Activated T-cell treated with anti-CD3 and anti-CD28 coated beads, Interleukin-2, amount 50 U/mL, for 1 hour (primary cell): ENCODE results near the gene KCNK2.

Experiments used
- DNase-seq: peaks from one replicate; pipeline ENCODE4 v3.0.0-alpha.2; 2020

KCNK2 gene

DNA sequence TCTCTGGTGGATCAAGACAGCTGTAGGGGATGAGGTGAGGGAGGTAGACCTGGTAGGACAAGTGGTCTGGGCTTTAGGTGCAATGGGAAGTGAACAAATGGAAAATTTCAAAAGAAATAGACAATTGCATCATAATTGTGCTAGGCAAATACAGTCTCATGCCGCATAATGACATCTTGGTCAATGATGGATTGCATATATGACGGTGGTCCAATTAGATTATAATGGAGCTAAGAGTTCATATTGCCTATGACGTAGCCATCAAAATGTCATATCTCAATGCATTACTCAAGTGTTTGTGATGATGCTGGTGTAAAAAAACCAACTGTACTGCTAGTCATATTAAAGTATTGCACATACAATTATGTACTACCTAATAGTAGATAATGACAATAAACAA lies 19.0 kb downstream of the KCNK2 start:
- no peak for DNase-seq

DNA sequence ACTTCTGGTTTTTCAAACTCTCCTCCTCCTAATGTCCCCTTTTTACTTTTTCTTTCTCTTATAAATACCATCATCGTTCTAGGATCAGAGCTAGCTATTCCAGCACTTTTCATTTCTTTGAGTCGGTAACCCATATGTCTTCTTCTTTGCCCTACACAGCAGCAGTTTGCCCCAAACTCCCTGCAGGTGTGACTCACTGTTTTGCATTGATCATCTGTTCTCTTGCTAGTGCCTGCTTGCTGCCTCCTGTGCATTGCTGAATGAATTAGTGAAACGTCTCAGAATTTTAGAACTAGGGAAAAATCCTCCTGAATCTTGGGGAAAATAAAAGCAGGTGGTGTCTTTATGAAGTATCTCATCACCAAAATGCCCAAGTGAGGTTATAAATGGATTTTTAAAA lies 21.7 kb downstream of the KCNK2 start:
- DNase-seq: no peak

DNA sequence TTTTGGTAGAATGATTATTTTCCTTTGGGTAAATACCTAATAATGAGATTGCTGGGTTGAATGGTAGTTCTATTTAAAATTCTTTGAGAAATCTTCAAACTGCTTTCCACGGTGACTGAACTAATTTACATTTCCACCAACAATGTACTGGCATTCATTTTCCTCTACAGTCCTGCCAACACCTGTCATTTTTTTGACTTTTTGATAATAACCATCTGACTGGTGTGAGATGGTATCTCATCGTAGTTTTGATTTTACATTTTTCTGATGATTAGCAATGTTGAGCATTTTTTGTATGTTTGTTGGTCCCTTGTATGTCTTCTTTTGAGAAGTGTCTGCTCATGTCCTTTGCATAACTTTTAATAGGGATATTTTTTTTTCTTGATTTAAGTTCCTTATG lies 23.5 kb downstream of the KCNK2 start:
- no peak for DNase-seq

DNA sequence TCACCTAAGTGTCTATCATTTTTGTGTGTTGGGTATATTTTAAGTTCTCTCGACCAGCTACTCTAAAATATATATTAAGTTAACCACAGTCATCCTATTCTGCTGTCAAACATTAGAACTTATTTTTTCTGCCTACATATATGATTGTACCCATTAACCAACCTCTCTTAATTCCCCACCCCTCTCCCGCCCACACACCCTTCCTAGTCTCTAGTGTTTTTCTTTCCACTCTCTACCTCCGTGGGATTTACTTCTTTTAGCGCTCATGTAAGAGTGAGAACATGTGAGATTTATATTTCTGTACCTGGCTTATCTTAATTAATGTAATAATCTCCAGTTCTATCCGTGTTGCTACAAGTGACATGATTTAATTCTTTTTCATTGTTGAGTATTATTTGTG lies 26.6 kb downstream of the KCNK2 start:
- DNase-seq: no peak

DNA sequence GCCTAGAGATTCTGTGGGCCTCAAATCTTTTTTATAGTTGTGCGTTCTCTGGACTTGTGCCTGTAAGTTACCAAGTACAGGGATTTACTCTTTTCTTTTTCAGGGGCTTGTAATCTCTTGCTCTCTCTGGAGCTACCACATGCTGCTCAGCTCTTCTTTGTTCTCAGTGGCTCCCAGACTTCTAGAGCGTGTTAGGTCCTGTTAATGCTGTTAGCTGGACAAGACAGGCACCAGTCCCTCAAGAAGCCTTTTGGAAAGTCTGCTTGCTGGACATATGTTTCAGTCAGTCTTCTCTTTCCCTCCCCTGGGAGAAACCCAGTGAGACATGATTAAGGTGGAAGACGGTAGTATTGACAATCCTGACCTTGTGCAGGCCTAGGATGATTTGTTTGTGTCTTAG lies 29.4 kb downstream of the KCNK2 start:
- DNase-seq: no peak

DNA sequence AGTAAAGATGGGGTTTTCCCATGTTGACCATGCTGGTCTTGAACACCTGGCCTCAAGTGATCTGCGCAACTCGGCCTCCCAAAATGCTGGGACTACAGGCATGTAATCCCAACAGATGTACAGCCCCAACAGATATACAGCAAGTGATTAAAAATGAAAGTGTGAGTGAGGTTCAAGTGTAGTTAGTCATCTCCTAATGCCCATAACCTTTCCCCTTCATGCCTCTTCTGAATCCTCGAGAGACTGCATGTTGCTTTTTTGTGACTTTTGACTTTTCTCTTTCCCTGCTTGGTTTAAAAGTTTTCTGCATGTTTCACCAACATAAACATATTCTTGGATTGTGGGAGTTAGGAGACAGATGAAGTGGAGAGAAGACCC lies 31.2 kb downstream of the KCNK2 start:
- DNase-seq: no peak

DNA sequence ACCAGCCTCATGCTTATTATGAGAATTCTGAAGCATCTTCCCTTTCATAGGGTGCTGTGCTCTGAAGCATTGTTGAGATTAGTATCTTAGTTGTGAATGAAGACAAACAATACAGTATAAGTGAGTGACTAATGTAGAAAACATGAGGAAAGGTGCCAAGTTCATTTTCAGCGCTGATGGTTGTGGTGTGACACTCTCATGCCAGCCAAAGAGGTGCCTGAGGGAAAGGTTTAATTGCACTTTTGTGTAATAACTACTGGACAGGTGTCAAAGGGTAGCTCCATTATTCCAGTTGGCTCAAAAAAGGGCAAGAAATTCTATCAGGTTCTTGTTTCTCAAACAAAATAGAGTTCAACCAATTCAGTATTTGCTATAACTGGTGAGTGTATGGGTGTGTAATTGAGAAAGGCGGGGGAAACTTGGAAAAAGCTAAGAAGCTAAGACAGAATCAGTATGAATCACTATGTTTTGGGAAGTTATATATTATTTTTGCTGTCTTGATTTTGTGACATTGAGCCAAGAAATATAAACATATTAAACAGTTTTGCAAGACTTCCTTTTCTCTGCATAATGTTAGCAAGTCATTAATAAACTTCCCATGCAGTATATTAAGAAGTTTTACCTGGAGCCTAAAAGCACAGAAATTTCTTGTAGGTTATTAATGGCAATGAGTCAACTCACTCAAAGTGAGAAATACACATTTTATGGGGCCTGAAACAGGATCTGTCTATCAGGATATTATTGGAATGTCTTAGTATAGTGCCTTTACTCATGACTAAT lies 31.8 kb downstream of the KCNK2 start:
- DNase-seq: no peak

DNA sequence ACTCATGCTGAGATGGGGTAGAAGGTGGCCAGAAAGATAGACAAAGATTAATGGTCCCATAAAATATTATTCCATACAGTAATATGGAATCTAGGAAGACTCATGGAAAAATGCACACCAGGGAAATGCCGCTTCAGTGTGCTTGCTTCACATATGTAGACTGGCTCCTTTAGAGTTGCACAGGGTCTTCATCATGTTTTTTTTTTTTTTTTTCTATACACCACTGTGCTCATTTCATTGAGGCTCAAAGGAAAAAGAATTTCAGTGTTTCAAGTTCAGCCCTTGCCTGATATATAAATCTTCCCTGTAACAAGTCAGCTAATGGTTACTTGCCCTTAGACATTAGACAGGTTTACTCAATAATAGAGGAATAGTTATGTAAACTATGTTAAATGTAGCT lies 33.2 kb downstream of the KCNK2 start:
- no peak for DNase-seq

DNA sequence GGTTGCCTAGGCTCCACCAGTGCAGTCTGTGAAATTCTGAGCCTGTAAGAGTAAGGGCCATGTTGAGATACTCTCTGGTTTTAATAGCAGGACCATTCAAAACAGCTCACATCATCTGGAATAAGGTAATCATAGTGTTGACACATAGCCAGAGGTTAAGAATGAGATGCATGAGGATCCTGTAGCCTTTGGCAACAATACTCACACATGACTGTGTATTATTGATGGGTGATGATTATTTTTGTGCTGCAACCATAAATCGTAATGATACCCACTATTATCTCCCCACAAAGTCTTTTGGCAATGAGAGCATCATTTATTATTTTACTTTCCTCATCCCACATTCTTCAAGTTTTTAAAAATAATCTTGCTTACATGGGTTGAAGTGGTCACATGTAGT lies 35.5 kb downstream of the KCNK2 start:
- no peak for DNase-seq

DNA sequence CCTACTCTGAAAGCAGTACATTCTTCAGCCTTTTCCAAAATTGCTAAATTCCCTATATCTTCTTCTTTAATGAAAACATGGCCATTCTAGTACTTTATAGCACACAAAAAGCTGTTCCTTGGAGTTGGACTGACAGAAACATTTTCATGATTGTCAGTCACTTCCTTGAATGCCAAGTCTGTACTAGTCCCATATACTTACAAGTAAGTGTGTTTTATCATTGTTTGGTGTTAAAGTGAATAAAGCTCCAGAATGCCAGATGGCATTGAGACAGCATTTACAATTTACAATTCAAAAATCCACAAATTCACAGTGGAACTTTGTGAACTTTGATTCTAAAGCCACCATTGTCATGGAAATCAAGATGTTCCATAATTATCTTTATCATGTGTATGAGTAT lies 36.5 kb downstream of the KCNK2 start:
- DNase-seq: no peak

DNA sequence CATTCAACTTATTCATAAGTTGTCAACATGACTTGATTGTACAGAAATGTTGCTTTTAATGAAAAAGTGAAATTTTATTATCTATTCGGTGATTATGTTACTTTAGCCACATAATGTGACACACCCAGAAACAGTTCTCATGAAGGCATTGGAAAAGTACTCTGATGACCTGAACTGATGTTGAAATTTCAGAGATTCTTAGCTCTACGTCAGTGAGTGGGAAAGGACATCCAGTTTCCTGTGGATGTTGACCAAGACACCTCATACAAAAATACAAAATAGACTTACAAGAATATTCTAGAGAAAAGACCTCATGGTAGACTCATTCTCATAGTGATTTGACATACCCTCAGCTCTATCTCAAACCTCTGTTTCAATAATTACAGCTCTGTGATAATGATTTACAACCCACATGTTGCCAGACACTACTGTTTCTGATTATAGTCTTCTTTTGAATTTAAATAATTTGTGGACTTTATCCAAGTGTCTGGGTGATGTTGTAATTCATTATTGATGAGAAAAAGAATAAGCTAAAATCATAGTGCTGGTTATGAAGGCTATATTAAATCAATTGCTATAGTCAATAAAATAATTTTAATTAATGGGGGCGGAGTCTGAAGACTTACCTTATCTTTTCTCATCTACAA lies 37.3 kb downstream of the KCNK2 start:
- DNase-seq: no peak

DNA sequence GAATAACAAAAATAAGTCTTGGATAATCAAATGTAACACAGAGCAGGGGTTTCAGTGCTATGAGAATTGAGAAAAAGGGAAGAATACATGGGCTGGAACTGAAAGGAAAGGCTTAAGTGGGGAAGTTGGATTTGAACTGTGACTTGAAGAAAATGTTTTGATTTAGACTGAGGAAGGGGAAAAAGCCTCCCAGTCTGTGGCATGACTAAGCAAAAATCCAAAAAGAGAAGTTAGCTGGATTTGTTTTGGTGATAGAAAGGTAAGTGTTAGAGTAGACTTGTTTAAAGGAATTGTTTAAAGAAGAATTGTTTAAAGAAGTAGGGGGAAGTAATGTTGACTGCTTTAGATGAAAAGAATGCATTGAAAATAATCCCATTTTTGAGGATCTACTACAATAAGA lies 46.0 kb downstream of the KCNK2 start:
- no peak for DNase-seq

DNA sequence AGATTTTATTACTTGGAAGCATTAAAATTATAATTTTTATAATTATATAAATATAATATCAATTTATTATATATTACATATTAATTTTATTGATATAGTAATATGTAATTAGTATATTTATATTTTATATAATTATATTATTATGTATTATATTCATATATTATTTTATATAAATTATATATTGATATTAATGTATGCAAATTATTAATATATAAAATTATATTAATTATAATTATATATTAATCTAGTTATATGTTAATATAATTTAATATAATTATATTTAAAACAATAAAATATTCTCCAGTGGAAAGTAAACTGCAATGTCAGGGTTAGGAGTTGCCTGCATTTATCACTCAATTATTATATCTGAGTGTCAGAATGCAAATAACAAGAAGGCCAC lies 48.8 kb downstream of the KCNK2 start:
- DNase-seq: no peak

DNA sequence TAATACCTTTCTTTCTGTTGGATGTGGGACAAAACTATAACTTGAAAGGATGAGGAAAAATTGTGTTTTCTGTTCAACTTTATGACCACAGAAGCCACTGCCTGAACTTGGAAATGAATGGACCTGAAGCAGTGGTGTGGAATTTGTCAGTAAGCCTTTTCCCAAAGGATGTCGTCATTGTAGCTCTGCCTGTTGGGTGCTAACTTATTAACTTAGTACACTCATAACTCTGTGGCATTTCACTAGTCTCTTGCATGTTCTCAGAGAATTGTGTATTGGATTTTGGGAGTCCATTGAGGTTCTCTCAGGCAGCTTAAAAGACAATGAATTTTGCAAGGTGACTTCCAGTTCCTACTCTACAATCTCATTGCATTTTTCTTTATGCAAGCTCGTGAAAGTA lies 49.6 kb downstream of the KCNK2 start:
- no peak for DNase-seq

DNA sequence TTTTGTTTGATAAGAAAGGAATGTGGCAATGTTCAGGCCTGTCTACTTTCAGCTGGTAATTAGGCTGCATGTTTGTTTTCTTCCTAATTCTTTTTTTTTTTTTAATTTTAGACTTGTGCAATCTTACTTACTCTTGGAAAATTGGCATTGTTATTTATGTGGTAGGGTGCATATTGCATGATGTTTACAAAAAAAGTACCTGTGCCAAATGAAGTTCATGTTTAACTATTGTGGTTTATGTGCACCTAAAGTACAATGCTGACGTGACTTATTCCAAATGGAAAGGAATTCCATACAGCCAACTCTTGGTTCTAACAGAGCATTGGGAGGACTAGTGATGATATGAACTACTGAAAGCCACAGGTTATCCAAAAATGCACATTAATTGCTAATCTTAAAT lies 51.0 kb downstream of the KCNK2 start:
- DNase-seq: no peak

DNA sequence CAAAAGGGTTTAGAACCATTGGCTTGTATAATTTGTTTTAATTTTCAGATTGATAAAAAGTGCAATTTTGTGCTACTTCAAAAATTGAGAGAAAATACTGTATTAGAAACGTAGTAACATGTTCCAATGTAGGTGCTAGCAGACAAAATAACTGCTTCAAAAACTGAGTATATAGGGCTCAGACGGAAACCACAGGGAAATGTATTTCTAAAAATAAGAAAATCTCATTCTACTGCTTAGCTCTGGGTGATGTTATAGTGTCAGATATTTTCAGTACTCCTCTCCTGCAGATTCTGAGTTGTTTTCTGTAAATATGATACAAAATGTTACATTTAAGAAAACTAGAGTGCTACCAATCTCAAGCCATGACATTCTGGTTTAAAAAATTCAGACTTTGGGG lies 55.4 kb downstream of the KCNK2 start:
- DNase-seq: no peak

DNA sequence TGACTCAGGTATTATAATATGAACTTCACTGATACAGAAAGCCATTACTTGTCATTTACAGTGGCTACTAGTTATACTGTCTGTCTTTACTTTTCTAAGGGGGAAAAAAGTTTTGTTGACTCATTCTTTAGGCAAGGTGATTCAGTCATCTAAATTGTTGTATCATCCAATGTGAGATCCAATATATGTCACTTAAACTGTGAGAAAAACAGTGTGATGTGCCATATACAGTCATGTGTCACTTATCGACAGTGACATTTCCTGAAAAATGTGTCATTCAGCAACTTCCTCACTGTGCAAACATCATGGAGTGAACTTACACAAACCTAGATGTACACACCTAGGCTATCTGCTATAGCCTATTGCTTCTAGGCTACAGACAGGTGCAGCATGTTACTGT lies 57.6 kb downstream of the KCNK2 start:
- DNase-seq: no peak

DNA sequence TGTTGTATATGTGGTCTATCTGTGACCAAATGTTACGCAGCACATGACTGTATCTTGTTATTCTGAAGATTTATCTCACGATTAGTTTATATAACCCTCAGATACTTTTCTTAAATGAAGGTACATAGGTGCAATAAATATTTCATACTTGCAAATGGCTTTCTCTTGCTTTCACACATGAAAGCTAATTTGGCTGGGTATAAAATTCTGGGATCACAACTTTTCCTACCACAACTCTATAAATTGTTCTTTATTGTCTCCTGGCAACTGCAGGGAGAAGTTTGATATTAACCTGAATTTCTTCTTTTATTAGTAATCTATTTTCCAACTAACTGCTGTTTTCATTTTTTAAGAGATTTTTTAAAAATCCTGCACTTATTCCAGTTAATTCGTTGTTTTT lies 58.9 kb downstream of the KCNK2 start:
- no peak for DNase-seq

DNA sequence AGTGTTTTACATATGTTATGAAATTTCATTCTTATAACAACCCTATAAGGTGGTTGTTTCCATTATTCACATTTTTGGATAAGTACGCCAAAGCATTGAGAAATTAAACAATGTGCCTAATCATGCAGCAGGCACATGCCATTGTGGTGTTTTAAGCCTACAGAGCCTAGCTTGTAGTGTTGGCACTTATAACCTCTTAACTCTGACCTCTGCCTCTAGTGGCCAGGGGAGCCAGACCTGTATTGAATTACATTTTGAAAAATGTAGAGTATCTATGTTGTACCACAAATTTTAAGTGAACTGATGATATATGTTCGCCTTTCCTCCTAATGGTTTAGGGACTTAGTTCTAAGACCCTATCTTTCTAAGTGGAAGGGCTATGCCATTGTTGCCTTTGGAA lies 61.0 kb downstream of the KCNK2 start:
- DNase-seq: no peak

DNA sequence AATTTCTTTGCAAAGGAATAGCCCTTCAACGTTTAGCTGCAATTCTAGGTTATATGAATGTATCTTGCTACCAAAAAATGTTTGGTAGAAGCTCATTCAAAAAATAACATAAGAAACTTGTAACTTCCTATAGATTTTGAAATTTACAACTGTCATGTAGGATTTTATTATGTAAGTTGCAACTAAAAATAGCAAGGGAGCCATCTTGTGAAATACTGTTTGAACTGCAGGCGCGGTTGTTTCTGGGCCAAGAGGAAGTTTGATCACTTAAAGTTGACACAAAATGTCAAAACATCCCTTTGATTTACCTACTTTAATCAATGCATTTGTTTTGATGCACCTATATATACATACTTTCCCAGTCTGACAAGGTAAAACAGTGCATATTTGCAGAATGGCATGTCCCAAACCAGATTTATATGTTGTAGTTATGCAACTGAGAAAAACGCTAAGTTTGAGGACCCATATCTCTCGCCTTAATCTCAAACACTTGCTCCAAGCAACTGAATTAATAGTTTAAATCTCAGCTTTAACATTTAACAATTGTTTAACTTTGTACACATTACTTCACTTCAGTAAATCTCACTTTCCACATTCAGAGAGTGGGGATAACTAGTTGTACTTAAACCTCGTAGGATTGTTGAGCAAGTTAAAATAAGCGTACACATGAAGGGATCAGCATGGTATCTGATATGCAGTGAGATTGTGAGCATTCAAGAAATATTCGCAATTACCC lies 63.9 kb downstream of the KCNK2 start:
- no peak for DNase-seq

DNA sequence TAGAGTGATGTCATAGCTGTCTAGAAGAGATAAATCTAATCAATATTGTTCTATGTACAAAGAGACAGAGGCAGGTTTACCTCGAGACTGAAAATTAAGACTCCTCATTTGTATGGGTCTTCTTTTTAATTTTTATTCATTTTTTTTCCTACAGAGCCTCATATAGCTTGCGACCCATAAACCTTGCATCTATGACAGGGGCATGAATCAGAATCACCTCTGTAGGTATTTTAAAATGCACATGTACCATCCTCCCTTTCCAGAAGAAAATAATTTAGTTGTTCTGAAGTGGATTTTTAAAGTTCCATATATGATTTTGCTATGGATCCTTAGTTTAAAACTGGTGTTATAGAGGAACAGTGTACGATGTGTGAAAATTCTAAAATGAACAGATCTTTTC lies 64.5 kb downstream of the KCNK2 start:
- no peak for DNase-seq

DNA sequence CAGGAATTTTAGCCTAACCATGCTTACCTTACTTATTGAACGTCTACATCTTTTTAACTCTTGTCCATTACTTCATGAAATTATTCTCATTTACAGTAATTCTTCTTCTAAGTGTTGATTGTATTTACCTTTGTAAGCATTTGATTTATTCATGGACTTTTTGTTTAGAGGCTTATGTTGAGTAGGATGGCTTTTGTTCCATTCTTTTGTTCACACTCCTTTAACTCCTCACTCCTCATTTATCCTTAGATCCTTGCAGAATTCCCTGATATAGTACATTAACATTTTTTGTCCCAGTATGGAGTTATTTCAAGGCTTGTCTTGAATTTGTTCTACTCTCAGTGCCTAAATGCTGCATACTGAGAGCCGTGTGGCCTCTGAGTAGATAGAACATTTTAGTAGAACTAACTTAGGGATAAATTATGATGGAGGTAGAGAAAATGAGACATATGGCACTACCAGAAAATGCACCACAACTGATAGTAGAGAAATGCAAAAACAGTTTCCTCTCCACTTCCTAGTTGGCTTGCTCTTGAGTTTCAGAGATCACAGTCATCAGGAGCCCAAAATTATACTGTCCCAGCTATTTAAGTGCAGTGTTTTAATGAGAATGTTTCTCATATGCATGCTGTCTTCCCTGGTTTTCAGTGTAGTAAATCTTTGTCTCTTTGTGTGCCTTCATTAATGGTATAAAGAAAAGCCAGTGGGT lies 69.5 kb downstream of the KCNK2 start:
- no peak for DNase-seq

DNA sequence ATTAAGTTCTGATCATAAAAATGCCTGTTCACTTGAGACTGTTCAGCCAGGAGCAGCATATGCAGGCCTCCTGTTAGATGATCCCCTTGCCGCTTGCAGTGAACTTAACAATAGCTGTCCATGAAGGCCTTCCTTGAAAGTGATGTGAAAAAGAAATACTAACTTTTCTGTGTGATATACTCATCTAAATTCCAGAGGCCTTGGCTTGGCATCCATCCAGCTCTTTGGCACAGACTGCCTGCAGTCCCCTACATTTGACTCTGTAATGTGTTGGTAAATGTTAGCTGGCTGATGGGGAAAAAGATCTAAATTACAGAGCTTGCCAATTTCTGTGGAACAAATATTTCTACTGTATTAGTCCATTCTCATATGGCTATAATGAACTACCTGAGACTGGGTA lies 73.7 kb downstream of the KCNK2 start:
- no peak for DNase-seq

DNA sequence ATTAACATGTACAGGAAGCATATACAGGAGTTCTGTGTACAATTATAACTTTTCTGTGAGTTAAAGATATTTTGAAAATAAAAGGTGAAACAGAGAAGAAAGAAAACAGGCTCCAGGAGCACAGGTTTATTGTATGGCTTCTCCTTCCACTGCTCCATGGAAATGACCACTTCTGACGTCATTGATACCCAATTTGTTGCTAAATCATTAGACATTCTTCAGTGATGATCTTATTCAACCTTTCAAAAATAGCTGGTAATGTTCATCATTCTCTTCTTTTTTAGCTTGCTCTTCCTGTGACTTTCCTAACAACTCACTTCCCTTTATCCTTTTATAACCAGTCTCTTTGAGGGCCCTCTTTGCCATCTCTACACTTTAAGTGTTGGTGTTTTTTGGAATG lies 77.8 kb downstream of the KCNK2 start:
- DNase-seq: no peak
